HTERT RPE-1 (cell line): ENCODE measurements around the gene PLD1.
"Not testable (repeated sequence)": the region's sequence is repeated elsewhere in the genome, so short reads cannot be mapped to it uniquely, and the experiment has no call there.

Source experiments
- in situ Hi-C: fragments of 300-500 bp; cut with MboI; formaldehyde crosslinking; loops from 4 replicates; pipeline ENCODE4 v1.14.3; 2020; ENCODE audit warnings: low sequenced_read_pairs

Gene PLD1

DNA sequence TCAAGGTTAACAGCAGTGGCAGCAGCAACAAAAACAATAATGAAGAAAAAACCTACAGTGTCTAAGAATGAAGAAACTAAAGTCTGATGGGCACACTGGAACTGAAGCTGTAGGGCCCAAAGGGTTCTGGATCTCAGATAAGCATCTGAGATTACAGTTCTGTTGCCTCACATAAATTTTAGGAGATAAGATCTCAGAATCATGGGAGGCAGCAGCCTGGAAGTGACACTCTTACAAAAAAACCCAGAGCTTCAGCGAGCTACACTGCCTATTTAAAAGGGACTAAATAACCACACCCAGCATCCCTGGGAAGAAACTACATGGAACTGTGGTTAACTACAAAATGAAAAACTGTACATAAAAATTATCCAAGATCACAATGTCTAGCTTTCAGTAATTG, 61.2 kb downstream of the PLD1 start:
- in situ Hi-C loops: no loop called here

- in situ Hi-C loops: no loop called here
Measured at GRCh38 chr3:171748064-171748924, 62.0 kb downstream of the PLD1 start.

DNA sequence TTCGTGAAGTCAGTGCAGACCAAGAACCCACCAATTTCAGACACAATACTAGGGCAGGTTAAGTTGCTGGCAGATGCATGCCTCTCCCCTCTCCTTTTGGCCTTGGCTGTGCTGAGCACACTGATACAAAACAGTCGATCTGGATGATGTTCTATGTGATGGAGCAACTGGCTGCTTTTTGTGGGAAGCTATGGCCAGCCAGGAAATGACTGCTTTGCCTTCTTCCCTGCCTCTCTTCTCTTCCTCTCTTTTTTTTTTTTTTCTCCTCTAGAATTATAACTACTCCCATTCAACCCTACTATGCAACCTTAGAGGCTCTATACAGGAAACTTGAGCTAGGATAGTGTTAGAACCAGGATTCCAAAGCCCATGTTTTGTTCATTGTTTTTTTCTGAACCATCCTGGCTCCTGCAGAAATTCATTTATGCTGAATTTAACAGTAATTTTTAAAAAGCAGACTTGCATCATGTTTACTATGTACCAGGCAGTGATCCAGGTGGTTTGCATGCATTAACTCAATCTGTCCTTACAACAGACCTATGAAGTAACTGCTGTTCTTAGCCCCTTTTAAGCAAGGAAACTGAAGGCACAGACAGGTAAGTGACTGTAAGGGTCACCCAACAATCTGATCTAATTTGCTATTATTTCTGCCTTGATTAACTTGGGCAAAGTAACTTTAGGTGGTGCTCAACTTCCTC, 62.9 kb downstream of the PLD1 start:
- in situ Hi-C loops: no loop called here

GRCh38 chr3:171746320-171747222, 63.7 kb downstream of the PLD1 start:
- in situ Hi-C loops: not testable (repeated sequence)

DNA sequence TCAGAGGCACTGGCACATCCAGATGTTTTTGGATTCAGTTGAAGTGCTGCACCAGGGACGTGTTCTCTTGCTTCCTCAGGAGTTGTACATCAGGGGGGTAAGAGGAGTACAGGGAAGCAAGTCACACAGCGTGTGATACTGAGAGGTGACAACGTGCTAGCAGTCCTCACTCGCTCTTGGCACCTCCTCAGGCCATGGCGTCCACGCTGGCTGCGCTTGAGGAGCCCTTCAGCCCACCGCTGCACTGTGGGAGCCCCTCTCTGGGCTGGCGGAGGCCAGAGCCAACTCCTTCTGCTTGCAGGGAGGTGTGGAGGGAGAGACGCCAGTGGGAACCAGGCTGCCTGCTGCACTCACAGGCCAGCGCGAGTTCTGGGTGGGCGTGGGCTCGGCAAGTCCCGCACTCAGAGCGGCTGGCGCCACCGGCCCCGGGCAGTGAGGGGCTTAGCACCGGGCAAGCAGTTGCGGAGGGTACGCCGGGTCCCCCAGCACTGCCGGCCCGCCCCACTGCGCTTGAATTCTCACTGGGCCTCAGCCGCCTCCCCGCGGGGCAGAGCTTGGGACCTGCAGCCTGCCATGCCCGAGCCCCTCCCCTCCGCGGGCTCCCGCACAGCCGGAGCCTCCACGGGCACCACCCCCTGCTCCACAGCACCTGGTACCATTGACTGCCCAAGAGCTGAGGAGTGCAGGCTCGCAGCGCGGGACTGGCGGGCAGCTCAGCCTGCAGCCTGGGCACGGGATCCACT, 64.5 kb downstream of the PLD1 start:
- in situ Hi-C loops: no loop called here

- in situ Hi-C loops: no loop called here
Measured at GRCh38 chr3:171744158-171744741, 66.0 kb downstream of the PLD1 start.

DNA sequence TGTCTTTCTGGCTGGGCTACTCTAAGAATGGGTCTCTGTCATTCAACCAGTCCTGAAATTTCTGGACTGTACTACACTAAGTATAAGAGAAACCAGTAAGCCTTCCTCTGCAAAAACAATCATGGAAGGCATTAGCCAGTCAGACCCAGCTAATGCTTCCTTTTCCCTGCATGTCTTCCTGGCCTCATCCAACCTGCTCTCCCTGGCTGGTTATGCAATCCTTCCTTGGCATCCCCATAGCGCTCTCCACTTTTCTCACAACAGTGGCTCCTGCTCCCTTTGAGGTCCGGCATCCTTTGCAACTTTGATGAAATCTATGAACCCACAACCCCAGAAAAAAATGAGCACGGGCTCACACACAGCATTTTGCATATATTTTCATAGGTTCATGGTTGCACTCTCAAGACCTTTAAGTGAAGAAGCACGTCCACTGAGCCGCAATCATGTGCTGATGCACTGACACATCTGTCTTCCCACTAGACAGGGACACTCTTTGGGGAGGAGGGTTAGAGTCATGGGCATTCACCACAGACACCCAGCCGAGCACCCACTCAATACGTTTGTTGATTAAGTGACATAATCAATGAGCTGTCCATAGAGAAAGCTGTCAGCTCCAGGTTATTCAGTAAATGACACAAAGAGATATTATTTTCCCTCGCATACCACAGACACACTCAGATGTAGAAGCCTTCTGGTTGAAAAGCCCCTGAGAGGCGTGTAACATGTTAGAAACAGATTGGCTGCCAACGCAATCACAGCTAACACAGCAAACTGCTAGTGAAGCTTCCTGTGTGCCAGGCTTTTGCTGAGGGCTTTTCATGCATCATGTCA, 66.7 kb downstream of the PLD1 start:
- in situ Hi-C loops: no loop called here

- in situ Hi-C loops: no loop called here
Measured at GRCh38 chr3:171741377-171741776, 68.9 kb downstream of the PLD1 start.

GRCh38 chr3:171736556-171736955, 73.7 kb downstream of the PLD1 start:
- in situ Hi-C loops: no loop called here

DNA sequence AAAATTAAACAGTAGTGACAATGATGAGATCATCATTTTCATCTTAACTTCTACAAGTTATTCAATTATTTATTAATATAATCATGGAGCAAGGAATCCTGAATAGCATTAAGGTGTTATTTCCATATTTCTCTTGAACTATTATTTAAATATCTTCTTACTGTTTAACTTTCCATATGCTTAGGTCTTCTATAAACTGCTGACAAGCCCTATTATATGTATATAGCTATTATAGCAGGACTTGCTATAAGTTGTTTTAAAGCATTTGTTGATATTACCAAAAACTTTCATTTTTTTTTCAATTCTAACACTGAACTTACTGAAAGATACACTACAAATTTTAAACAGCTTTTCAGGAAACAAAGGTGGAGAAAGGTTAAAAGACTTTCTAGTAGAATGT, 76.7 kb downstream of the PLD1 start:
- in situ Hi-C loops: no loop called here

GRCh38 chr3:171732756-171733155, 77.5 kb downstream of the PLD1 start:
- in situ Hi-C loops: no loop called here

DNA sequence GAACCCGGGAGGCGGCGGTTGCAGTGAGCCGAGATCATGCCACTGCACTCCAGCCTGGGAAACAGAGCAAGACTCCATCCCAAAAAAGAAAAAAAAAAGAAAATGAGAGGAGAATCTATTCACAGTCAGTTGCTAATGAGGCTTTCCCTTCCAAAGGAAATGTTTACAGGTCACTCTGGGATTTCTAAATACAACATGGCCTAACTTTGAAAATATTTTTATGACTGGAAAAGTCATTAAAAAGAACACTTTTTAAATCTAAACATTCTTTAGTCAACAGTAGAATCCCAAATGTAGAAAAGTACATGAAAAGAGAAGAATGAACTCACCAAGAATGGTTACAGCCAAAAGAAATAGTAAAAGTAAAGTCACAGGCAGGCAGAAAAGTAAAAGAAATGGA, 78.6 kb downstream of the PLD1 start:
- in situ Hi-C loops: no loop called here

DNA sequence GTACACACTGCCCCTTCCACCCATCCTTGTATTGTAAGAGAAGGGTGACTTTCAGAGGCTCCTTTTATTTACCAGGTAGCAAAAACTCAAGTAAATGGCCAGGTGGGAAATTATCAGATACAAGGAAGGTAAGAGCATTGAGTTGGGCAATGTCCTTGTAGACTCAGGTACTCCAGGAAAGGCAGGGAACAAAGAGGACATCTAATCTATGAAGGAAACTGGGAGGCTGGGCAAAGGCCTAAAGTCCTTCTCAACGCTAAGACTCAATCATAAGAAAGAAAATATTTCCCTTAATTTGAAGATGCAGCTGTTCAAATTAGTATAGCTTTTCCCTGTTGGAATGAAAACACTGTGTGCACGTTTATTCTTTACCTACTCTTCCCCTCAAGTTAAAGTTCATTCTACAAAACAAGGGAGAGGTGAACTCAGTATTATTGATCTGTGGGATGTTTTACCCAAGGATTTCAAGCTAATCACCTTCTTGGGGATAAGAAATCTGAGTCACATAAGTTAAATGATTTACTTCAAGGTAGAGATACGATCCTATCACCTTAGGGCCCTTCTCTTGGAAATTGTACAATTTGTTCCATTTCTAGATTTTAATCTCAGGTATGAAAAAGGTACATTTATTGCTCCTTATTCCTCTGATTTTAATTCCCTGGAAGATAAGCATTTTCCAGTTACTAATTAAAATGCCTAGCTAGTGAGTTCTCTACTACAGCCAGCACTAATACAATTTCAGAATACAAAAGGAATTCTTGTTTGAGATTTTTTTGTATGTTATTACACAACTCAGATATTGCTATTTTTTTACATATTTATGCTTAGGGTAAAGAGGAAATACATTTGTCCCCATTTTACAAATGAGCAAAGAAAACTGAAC, 80.6 kb downstream of the PLD1 start:
- in situ Hi-C loops: no loop called here

DNA sequence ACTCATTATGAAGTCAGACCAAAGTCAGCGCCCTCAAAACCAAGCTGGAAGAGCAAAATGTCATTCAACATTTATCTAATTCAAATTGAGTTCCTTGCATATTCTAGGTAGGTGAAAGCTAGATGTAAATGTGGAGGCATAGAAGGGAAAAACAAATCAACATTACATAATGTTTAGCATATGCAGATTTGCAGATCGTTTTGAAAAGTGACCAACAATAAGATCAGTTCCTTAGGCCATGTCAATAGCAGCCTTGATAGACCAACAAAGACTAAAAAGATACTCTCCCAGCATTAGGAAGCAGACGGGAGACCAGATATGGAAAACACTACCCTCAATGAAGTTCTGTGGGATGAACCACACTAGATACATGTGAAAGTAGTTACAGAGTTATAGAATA, 83.0 kb downstream of the PLD1 start:
- in situ Hi-C loops: no loop called here

GRCh38 chr3:171718493-171719185, 91.6 kb downstream of the PLD1 start:
- in situ Hi-C loops: no loop called here

DNA sequence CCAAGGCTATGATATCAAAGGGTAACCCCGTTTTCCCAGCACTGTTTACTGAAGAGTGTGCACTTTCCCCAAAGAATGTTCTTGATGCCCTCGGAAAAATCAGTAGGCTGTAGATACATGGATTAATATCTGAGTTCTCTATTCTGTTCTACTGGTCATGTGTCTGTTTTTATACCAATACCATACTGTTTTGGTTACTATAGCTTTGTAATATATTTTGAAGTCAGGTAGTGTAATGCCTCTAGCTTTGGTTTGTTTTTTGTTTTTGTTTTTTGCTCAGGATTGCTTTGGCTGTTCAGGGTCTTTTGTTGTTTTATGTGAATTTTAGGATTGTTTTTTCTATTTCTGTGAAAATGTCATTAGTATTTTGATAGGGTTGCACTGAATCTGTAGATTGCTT, 95.1 kb downstream of the PLD1 start:
- in situ Hi-C loops: no loop called here

DNA sequence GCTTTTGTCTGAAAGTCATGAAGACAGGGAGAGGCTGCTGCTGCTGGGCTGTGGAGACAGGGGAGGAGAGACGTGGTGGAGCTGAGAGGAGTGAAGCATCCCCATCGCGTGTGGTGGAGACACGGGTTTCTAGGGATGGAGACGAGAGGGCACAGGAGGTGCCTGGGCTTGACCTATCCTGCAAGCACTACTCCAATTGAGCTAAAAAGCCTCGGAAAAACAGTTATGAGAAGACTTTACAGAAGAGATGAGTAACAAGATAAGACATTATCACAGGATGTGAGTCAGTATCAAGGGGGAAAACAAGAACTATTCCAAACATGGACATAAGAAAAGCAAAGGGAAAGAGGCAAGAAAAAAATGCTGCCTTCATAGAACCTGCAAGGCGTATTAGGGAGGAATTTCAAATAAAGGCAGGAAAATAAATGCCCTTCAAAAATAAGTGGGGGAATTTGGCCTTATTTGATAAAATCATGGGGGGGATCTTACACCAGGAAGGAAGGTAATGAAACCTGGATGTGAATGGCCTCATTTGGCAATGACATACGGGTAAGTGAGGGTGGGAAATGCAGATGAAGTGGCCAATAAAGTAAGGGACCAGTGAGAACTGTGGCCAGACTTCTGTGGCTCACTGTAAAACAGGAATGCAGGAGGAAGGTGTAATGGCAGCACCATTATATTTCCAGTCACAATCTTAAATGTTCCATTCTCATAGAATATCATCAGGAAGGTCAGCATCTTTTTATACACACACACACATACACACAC, 97.9 kb downstream of the PLD1 start:
- in situ Hi-C loops: no loop called here
